AG04449 (cell line): Measurements from ENCODE around the gene FASTK.

Experiments used
- CTCF ChIA-PET: fragments of 350-600 bp; formaldehyde crosslinking; extraction: SDS; loops from one replicate; lab custom pipeline; 2021; ENCODE audit warnings: antibody characterized with exemption; lab: Yijun Ruan, JAX
- POLR2A ChIA-PET: fragments of 400-600, 350-600 bp; formaldehyde crosslinking; extraction: SDS; loops from one replicate; lab custom pipeline; 2020; ENCODE audit warnings: antibody characterized with exemption, inconsistent platforms; lab: Yijun Ruan, JAX
- DNase-seq: peaks from one replicate; pipeline ENCODE4 v3.0.0-alpha.2; 2010; ENCODE audit warnings: low read depth, low spot score
- H3K4me3 ChIP-seq: 2 replicates; pipeline ENCODE4 v1.5.1; 2011; ENCODE audit warnings: low read depth, mild to moderate bottlenecking, control low read depth, low read length
- TF ChIP-seq, protein P1 (sequence below): IDR thresholded peaks from one replicate; pipeline ENCODE4 v1.5.1; 2011; ENCODE audit warnings: mild to moderate bottlenecking, moderate library complexity, low read length, control low read depth, inconsistent platforms; ENCODE audit not compliant: insufficient read depth; ENCODE audit errors: missing control alignments

FASTK gene

GRCh38 chr7:151035902-151036301 lies 44.7 kb downstream of the FASTK start:
- H3K4me3 ChIP-seq = no peak overlapping the region
- POLR2A ChIA-PET = interaction anchor here (0.5 kb wide), 1 partner anchor 66 kb away, joined by 7 read pairs; no protein-coding TSS in a partner anchor
- TF ChIP-seq, protein P1, sequence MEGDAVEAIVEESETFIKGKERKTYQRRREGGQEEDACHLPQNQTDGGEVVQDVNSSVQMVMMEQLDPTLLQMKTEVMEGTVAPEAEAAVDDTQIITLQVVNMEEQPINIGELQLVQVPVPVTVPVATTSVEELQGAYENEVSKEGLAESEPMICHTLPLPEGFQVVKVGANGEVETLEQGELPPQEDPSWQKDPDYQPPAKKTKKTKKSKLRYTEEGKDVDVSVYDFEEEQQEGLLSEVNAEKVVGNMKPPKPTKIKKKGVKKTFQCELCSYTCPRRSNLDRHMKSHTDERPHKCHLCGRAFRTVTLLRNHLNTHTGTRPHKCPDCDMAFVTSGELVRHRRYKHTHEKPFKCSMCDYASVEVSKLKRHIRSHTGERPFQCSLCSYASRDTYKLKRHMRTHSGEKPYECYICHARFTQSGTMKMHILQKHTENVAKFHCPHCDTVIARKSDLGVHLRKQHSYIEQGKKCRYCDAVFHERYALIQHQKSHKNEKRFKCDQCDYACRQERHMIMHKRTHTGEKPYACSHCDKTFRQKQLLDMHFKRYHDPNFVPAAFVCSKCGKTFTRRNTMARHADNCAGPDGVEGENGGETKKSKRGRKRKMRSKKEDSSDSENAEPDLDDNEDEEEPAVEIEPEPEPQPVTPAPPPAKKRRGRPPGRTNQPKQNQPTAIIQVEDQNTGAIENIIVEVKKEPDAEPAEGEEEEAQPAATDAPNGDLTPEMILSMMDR = no peak
- DNase-seq = no peak
- CTCF ChIA-PET = interaction anchor here (1.2 to 2.1 kb wide), 3 partner anchors 18 to 75 kb away, joined by 4 to 7 read pairs (median 5); no protein-coding TSS in a partner anchor

DNA sequence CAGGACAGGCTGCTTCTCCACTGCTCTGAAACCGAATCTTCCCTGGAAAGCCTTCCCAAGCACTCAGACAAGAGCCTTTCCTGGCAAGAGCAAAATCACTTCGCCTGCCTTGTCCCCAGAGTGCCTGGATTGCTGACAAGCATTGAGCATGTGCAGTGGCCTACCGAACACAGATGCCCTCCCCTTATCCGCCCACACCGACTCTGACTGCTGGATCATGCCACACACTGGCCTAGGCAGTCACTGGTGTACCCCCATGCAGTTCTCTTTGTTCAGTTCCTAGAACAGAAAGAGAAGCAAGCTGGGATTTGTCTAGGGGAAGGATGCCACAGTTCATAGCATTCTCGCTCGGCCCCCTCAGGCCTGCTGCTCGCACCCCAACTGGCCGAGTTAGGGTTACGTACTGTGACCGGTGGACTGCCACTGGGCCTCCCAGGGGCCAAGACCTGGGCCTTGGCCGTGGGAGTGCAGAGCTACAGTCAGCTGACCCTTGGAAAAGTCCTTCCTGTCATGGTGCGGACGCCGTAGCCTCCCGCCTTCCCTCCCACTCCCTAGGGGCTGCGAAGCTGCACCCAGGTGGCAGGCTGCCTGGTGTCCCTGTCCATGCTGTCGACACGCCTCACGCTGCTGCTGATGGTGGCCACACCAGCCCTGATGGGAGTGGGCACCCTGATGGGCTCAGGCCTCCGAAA lies 45.4 kb downstream of the FASTK start:
- no peak overlapping the region for H3K4me3 ChIP-seq
- CTCF ChIA-PET = no interaction called here
- TF ChIP-seq, protein P1 = no peak
- DNase-seq = no peak
- POLR2A ChIA-PET = no interaction called here

DNA sequence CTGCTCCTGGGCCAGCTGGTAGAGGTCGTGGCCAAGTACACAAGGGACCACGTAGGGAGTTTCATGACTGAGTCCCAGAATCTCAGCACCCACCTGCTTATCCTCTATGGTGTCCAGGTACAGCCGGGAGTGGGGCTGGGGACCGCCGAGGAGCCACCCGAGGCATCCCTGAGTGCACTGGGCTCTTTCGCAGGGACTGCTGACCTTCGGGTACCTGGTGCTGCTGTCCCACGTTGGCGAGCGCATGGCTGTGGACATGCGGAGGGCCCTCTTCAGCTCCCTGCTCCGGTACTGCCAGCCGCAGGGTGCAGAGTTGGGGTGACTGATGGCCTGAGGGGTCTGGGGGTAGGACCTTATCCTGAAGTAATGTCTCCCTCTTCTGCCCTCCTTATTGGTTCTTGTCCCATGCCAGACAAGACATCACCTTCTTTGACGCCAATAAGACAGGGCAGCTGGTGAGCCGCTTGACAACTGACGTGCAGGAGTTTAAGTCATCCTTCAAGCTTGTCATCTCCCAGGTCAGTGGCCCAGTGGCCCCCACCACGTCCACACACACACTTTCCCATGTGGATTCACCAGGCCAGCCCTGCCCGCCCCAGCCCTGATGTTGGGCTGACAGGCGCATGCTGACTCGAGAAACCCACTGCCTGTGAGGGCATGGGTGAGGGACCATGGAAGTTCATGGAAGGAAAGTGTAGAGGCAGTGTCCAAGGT lies 46.1 kb downstream of the FASTK start:
- ChIA-PET CTCF (no interaction called here), POLR2A (no interaction called here)
- DNase-seq = no peak
- no peak overlapping the region for H3K4me3 ChIP-seq
- TF ChIP-seq, protein P1 = no peak

DNA sequence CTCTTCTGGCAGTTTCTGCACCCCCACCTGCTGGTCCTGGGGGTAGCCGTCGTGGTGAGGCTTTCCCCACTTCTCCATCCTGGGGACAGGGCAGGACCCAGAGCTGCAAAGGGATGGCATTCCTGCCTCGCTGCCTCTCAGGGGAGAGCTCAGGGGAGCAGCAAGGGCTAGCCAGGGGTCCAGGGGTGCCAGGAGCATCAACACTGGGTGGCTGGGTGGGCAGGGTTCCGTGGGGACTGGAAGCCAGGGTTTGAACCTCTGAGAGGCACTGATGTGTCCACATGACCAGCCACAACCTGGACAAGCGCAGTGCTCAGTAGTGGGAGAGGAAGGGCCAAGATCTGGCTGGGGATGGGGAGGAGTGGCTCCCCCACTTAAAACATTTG lies 46.8 kb downstream of the FASTK start:
- H3K4me3 ChIP-seq = no peak overlapping the region
- ChIA-PET CTCF (interaction anchor here (0.8 to 1.4 kb wide), 2 partner anchors 77 to 90 kb away, joined by 3 to 6 read pairs; no protein-coding TSS in a partner anchor), POLR2A (no interaction called here)
- no peak for DNase-seq
- TF ChIP-seq, protein P1 = no peak

DNA sequence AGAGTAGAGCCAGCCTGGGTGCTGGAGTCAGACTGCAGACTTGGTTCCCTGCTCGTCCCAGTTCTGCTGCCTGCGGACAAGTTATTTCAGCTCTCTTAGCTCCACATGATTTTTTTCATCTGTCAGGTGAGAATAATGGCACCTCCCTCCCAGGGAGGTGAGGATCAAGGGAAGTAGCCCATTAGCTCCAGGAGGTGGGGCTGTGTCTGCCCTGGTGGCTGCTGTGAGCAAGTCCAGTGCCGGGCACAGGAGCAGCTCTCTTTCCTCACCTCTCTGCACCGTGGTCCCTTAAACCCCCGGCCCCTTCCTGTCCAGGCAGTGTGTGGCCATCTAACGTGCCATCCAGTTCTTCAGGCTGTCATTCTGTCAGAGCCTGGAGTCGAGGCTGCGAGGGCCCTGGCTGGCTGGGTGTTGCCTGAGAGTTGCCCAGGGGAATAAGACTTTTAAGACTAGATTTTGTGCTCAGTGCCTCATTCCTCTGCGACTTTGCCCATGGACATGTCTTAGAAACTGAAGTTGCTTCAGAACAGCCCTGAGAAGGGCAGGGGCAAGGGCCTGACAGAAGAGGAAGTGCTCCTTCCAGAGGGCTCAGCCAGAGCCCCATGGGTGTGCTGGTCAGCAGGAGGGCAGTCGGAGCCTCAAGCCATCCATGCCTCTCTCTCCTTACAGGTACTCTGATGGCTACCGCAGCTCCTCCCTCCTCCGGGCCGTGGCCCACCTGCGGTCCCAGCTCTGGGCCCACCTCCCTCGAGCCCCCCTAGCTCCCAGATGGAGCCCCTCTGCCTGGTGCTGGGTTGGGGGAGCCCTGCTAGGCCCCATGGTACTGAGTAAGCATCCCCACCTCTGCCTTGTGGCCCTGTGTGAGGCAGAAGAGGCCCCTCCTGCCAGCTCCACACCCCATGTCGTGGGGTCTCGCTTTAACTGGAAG lies 47.4 kb downstream of the FASTK start:
- POLR2A ChIA-PET = interaction anchor here (0.7 kb wide), 1 partner anchor 47 kb away, joined by 3 read pairs; no protein-coding TSS in a partner anchor

More for the DNA sequence above, 47.4 kb downstream of the FASTK start:
- CTCF ChIA-PET = interaction anchor here (0.8 to 1.9 kb wide), 4 partner anchors 15 to 91 kb away, joined by 3 to 13 read pairs (median 4); no protein-coding TSS in a partner anchor
- H3K4me3 ChIP-seq = no peak overlapping the region
- DNase-seq = no peak
- TF ChIP-seq, protein P1 = no peak
